ENCODE measurements around the gene OSTF1. TPM values are rescaled to one million over a fixed set of nuclear protein-coding genes. Genes with fewer than 3 reads are reported as not detected.

Gene OSTF1
- total and polyA plus RNA-seq, 2 experiments from 2014 or later, result 22.4 to 29.1 TPM

DNA sequence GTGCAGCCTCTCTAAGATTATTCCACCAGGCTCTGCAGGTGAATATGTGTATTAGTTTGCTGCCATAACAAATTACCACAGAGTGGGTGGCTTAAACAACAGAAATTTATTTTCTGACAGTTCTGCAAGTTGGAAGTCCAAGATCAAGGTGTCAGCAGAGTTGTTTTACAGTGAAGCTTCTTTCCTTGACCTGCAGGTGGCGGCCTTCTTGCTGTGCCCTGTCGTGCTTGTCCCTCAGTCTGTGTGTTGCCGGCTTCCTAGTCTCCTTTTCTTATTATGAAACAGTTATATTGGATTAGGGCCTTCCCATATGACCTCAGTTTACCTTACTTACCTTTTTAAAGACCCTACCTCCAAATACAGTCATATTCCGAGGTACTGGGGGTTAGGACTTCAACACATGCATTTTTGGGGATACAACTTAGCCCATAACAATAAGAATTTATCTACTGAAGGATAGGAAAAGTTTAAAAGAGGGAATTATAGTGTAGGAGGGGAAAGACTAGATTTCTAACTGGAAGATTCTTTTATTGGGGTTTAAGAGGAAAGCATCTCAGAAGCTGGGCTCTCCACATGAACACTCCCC lies 97.4 kb downstream of the OSTF1 start:
- Histone ChIP-seq H3K9me2 (replicated peaks; ENCODE audit: insufficient read depth) (no peaks in the 10 kb centered on the region), H4K20me1 (ENCODE audit: insufficient read depth, poor library complexity, severe bottlenecking) (no peaks in the 10 kb centered on the region), H3K4me2 (no peak overlapping the region), H3K27me3 (no peaks in the 10 kb centered on the region), H3K9me3 (ENCODE audit: low read depth) (no peaks in the 10 kb centered on the region), H3K36me3 (replicated peaks; ENCODE audit: insufficient read depth, low read depth) (no peaks in the 10 kb centered on the region), H3K79me2 (no peaks in the 10 kb centered on the region), H3K4me1 (ENCODE audit: insufficient read depth) (no peaks in the 10 kb centered on the region), H3K4me3 (no peak overlapping the region), H3K27ac (no peak overlapping the region), H2AFZ (no peak overlapping the region)
- DNase-seq (ENCODE audit: low spot score), result peak; percentile 69
- peak; percentile 55 for TF ChIP-seq CTCF (IDR thresholded peaks at IDR 0.05; ENCODE audit: poor library complexity)
- no peak for TF ChIP-seq EZH2 (IDR thresholded peaks at IDR 0.05; ENCODE audit: borderline replicate concordance)
- 26% methylated on average over 4 of the region's 4 CpGs for WGBS (ENCODE audit: low lambda C conversion rate, missing lambda C conversion rate)

DNA sequence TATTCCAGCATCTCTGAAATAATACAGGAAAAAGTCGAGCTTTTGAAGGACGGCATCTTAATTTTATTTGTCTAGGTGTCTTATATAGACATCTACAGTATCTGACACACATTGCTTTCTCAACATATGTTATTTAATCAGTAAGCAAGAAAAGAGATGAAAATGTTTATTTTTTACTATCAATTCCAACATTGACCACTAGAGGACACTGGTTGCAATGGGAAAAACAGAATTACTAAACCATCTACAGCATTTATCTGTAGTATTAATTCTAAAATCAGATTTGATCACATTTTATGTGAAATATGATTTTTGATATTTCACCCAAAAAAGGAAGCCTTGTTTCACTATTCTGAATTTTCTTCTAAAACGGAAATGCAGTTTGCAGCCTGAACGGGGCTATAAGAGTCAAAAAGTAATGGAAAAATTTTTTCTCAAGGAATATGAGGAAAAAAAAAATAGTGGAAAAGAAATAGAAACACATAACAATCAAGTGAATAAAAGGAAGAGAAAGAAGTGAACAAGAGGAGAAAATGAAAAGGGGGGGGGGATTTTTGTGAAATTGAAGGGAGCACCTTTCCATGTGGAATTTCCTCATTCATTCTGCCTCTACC lies 98.6 kb downstream of the OSTF1 start:
- Histone ChIP-seq H3K4me2 (no peak overlapping the region), H3K27ac (no peak overlapping the region), H3K4me3 (no peak overlapping the region), H3K9me3 (ENCODE audit: low read depth) (no peaks in the 10 kb centered on the region), H4K20me1 (ENCODE audit: insufficient read depth, poor library complexity, severe bottlenecking) (no peaks in the 10 kb centered on the region), H3K4me1 (ENCODE audit: insufficient read depth) (no peaks in the 10 kb centered on the region), H3K9me2 (replicated peaks; ENCODE audit: insufficient read depth) (no peaks in the 10 kb centered on the region), H3K79me2 (no peaks in the 10 kb centered on the region), H3K27me3 (no peaks in the 10 kb centered on the region), H2AFZ (no peak overlapping the region), H3K36me3 (replicated peaks; ENCODE audit: insufficient read depth, low read depth) (no peaks in the 10 kb centered on the region)
- TF ChIP-seq EZH2phosphoT487 (IDR thresholded peaks at IDR 0.05; ENCODE audit: low read depth, severe bottlenecking, unreplicated experiment), result no peak
- peak; percentile 80 for TF ChIP-seq CTCF (IDR thresholded peaks at IDR 0.05; ENCODE audit: poor library complexity)
- TF ChIP-seq EZH2 (IDR thresholded peaks at IDR 0.05; ENCODE audit: borderline replicate concordance), result no peak
- no peak for DNase-seq (ENCODE audit: low spot score)
- WGBS (ENCODE audit: low lambda C conversion rate, missing lambda C conversion rate), result 28% methylated on average over 4 of the region's 4 CpGs

- Histone ChIP-seq H3K36me3 (replicated peaks; ENCODE audit: insufficient read depth, low read depth) (no peaks in the 10 kb centered on the region), H4K20me1 (ENCODE audit: insufficient read depth, poor library complexity, severe bottlenecking) (no peaks in the 10 kb centered on the region), H3K27me3 (no peaks in the 10 kb centered on the region), H3K79me2 (no peaks in the 10 kb centered on the region), H3K4me1 (ENCODE audit: insufficient read depth) (no peaks in the 10 kb centered on the region), H3K4me2 (no peak overlapping the region), H3K4me3 (no peak overlapping the region), H3K27ac (no peak overlapping the region), H2AFZ (no peak overlapping the region), H3K9me2 (replicated peaks; ENCODE audit: insufficient read depth) (no peaks in the 10 kb centered on the region), H3K9me3 (ENCODE audit: low read depth) (no peaks in the 10 kb centered on the region)
- no peak for TF ChIP-seq EZH2phosphoT487 (IDR thresholded peaks at IDR 0.05; ENCODE audit: low read depth, severe bottlenecking, unreplicated experiment)
- TF ChIP-seq EZH2 (IDR thresholded peaks at IDR 0.05; ENCODE audit: borderline replicate concordance), result no peak
- no peak for TF ChIP-seq CTCF (IDR thresholded peaks at IDR 0.05; ENCODE audit: poor library complexity)
- 93% methylated on average over 2 of the region's 2 CpGs for WGBS (ENCODE audit: low lambda C conversion rate, missing lambda C conversion rate)
- no peak for DNase-seq (ENCODE audit: low spot score)
Measured at GRCh38 chr9:75188756-75189155, 100.4 kb downstream of the OSTF1 start.

Measured in hepatocyte (in vitro differentiated cells).